GM19240 (cell line): Measurements from ENCODE around the gene CD2BP2.
"Not testable (repeated sequence)": the region's sequence is repeated elsewhere in the genome, so short reads cannot be mapped to it uniquely, and the experiment has no call there.

Source experiments
- DNase-seq: peaks from one replicate; pipeline ENCODE4 v3.0.0; 2011; ENCODE audit warnings: low spot score; ENCODE audit not compliant: insufficient read length

The CD2BP2 gene

DNA sequence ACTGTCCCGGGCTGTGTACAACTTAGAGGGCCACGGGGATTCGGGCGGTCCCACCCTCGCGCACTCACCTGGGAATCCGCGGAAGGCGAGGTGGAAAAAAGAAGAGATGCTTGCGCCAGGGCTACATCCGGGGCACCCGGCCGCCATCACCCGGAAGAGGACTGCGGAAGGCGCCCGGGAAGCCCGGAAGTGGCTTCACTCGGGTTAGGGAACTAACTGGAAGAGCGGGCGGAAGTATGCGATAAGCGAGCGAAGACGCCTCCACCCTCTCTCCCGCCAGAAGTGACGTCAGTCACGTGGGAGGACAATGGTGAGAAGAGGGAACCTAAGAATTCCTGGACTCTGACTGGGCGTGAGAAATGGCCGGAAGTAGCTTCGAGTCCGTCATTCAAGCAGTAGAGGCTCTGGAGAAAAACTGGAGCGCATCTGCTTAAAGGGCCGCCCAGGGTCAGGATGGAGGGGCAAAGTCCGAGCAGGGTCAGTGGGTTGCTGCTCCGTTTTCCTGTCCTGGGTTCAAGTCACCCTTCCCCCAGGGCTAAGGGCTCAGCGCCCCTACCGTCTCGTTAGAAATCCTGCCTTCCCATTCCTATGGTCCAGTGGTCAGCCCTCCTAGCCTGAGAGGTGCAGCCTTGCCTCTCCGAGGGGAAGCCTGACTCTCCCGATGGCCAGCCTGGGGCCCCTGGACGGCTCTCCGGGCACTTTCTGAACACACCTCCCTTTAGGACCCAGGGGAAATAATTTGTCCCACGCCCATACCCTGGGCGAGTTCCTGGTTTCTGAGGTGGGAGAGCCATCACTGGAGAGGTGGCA lies at the start of gene CD2BP2:
Gene CD2BP2, minus strand, starts transcription at position 165 of the 810 bp plus-strand sequence. CDS start 627 bp downstream, outside the sequence.
- peak; percentile 88 for DNase-seq

DNA sequence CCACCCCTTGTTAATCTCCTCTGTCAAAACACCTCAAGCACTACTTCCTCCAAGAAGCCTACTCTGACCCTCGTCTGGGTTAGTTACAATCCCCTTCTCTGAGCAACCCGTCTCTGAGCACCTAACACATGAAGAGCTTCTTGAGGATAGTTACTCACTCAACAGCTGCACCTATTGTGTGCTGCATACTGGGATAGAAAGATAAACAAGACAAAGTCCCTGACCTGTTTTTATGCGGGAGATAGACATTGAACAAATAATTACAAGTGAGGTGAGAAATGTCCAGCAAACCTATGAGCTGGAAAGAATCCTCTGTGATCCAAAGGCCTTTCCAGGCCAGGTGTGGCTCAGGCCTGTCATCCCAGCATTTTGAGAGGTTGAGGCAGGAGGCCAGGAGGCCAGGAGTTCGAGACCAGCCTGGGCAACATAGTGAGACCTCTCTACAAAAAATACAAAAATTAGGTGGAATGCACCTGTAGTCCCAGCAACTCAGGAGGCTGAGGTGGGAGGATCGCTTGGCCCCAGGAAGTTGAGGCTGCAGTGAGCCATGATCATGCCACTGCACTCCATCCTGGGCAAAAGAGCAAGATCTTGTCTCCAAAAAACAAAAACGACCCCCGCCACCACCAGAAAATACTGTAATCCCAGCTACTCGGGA lies 46.8 kb upstream of the CD2BP2 start:
- DNase-seq = no peak

DNA sequence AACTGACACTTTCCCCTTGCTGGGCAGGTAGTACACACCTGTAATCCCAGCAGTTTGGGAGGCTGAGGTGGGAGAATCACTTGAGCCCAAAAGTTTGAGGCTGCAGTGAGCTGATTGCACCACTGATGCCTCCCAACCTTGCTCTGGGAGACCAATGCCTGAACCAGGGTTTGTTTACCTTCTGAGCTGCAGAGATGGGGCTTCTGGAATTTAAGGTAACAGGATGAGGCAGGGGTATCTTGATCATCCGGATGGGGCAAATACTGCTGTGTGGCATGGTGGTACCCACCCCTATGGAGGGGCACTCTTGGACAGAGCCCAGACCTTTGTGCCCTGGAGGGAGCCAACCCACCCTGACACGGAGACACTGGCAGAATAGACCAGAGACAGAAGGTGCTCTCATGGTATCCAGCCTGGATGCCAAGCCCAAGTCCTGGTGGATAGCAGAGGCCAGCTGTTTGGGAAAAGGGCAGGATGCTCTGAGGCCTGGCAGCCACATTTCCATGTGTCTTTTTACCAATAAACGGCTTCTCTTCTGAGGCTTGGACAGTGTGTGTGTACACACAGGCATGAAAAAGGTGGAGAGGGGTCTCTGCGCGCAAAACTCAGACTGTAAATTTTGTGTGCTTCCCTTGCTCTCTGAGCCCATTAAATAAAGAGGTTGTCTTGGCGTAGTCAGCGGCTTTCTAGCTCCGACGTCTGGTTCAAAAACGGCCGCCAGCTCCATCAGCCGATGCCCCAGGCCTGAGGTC lies 44.5 kb upstream of the CD2BP2 start:
- DNase-seq = no peak

DNA sequence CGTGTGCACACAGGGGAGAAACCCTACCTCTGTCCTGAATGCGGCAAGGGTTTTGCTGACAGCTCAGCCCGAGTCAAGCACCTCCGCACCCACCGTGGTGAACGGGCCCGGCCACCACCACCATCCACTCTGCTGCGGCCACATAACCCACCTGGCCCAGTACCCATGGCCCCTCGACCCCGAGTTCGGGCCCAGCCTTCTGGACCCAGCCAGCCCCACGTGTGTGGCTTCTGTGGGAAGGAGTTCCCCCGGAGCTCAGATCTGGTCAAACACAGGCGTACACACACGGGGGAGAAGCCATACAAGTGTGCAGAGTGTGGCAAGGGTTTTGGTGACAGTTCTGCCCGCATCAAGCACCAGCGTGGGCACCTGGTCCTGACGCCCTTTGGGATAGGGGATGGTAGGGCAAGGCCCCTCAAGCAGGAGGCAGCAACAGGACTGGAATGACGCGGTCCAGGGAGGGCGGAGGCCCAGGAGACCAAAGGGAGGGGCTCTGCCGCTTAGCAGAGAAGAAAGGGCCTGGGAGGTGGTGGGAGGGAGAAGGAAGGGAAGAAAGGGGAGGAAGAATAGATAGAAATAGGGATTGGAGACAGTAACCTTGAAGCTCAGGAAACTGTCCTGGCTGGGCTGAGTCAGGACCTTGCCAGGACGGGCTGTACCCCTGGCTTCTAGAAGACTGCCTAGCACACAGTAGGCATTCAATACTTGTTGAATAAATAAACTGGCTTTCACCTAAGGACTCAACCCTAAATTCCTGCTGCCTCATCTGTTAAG lies 43.7 kb upstream of the CD2BP2 start:
- DNase-seq = no peak

DNA sequence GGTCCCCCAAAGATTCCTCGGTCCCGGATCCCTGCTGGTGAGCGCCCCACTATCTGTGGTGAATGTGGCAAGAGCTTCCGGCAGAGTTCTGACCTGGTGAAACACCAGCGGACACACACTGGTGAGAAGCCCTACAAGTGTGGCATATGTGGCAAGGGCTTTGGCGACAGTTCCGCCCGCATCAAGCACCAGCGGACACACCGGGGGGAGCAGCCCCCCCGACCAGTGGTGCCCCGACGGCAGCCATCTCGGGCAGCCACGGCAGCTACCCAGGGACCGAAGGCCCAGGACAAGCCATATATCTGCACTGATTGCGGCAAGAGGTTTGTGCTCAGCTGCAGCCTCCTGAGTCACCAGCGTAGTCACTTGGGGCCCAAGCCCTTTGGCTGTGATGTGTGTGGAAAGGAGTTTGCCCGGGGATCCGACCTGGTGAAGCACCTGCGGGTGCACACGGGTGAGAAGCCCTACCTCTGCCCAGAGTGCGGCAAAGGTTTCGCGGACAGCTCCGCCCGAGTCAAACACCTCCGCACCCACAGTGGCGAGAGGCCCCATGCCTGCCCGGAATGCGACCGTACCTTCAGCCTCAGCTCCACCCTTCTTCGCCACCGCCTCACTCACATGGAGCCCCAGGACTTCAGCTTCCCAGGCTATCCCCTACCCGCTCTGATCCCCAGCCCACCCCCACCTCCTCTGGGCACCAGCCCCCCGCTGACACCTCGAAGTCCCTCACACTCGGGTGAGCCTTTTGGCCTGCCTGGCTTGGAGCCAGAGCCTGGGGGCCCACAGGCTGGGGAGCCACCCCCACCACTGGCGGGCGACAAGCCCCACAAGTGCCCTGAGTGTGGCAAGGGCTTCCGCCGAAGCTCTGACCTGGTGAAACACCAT lies 42.9 kb upstream of the CD2BP2 start:
- no peak for DNase-seq

DNA sequence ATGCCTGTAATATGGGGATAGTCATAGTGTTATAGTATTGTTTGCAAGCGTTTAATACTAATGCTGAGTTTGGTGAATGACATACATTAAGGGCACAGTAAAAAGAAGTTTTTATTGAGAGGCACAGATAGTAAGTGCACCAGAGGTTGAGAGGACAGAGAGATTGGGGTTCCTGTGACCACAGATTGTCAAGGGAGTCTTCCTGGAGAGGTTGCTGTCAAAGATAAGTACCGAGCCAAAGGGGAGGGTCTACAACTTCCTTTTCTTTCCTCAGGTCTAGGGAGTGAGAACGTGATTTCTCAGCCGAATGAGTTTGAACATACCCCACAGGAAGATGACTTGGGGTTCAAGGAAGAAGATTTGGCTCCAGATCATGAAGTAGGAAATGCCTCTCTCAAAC lies 41.9 kb upstream of the CD2BP2 start:
- no peak for DNase-seq

DNA sequence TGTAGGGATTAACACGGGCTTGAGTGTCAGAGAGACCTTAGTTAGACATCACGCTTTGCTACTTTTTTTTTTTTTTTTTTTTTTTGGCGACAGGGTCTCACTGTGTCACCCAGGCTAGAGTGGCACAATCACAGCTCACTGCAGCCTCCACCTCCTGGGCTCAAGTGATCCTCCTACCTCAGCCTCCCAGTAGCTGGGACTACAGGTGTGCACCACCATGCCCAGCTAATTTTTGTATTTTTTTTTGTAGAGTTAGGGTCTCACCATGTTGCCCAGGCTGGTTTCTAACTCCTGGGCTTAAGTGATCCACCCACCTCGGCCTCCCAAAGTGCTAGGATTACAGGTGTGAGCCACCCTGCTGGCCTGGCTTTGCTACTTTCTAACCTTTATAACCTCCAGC lies 41.5 kb upstream of the CD2BP2 start:
- not testable (repeated sequence) for DNase-seq

DNA sequence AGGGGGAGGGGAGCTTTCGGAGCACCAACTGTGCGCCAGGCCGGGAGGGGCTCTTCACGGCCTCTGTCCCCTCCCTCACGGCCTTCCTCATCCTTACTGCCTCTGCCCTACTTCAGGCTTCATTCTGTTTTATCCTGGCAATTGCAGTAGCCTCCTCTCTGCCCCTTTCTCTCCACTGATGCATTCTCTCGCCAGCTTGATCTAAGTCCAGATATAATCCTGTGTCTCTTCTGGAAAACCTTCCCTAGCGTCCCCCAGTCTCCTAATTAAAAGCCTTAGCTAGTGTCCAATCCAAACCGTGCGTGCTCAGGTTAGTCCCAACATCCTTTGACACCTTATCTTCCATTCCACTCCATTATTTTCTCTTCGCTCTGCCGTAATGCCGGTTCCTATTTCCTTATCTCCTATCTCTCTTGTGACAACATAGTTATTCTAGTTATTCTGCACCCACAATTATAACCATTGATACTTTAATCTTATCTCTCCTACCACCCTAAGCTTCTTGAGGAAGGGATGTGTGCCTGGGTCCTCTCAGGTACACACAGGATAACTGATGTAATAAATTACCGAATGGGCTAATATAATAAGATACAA lies 41.0 kb upstream of the CD2BP2 start:
- DNase-seq = no peak

DNA sequence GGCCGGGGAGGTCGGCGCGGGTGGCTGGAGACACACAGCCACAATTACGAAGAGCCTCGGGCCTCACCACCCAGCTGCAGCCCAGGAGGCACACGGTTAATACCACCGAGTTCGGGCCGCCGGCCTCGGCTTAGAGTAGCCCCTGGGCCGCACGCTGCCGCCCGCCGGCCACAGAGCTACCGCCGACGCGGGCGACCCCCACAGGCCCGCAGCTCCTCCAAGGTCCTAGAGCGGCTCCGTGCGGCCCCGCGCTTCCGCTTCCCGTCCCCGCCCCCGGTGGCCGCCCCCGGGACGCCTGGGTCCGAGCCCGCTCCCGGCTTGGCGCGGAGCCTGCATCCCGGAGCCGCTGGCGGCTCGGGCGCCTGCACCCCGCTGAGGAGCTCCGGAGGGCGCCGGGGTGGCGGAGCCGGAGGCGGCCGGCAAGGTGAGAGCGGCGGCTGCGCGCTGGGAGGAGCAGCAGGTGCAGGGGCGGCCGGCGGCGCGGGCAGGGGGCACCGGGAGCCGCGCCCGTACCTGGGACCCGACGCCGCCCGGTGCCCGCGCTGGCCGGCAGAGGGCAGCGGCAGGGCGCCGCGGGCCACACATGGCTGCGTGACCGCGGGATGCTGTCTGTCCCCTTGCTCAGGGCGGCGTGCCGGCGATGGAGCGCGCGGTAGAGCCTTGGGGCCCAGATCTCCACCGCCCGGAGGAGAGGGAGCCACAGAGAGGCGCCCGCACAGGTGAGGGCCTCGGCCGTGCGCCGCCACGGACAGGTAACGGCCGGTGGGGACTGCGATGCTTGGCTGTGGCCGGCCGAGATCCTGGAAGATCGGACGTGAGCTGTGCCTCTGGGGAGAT lies 40.3 kb upstream of the CD2BP2 start, which contains the start of gene ZNF48:
Gene ZNF48, plus strand, starts transcription at position 266 of the 837 bp plus-strand sequence. Its CDS starts 375 bp downstream, at position 641.
- no peak for DNase-seq

DNA sequence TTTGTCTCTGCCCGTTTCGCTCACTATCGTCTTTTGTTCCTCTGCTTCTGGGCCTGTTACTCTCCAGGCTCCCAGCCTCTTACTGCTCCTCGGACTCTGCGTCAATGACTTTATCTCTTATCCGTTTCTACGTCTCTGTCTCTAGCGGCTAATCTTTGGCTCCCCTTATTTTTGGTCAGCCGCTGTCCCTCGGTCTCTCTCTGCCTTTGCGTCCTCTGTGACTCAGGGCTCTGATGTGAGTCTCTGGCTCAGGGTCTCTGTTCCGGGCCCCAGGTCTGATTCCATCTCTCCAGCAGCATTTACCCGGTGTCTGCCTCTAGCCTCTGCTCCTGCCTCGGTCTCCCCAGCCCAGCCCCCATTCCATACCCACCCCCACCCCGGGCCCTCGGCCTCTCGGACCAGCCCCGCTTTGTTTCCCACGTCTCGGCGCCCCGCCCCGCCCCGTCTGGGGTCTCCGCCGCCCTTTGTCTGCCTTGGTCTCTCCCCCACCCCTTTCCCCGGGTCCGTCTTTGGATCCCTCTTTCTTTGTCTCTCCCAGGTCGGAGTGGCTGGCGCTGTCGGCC lies 39.6 kb upstream of the CD2BP2 start:
- DNase-seq = no peak

DNA sequence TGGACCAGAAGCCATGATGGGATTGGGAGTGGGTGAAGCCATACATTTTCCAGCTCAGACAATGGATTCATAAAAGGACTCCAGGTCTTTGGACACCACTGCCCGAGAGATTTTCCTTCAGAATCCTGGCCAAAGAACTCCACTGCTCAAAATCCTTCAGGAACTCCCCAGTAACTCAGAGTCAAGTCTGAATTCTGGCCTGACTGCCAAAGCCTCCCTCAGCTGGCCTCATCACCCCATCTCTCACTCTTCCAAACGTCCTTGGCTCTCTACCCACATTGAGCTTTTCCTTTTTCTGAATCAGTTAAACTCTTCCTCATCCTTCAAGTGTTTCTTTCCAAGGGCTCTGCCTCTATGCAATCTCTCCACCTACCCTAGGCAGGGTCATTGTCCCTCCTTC lies 28.4 kb upstream of the CD2BP2 start:
- DNase-seq = no peak

DNA sequence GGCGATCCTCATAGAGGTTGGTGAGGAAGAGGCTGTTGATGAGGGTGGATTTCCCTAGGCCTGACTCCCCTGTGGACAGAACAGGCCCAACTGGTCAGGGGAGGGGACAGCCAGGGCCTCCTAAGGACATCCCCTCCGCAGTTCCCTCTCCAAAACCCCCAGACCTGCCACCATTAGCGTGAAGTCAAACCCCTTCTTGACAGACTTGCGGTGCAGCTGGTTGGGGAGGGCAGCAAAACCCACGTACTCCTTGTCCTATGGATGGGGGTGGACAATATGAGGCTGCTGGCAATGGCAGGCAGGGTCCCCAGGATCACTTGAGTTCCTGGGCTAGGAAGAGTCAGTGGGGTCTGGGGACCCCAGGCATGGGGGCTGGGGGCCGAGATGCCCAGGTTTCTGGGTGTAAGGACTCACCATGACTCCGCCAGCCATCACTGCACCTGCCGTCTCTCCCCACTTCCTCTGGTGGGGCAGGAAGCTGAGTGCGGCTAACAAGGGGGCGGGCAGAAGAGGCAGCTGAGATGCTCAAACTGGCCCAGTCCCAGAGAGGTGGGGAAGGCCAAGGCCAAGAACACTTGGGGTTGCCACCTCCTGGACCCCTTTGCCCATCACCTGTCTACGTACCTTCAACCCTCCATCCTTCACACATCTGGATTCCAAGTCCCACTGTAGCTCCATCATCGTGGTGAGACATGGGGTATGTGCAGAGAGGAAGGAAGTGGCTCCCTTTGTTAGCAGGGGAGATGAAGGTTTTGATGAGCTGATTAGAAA lies 27.2 kb upstream of the CD2BP2 start, which contains the start of gene SEPTIN1:
Gene SEPTIN1, minus strand, starts transcription at position 451 of the 771 bp plus-strand sequence. Its CDS starts 19 bp downstream, at position 432.
- DNase-seq = peak; percentile 88

DNA sequence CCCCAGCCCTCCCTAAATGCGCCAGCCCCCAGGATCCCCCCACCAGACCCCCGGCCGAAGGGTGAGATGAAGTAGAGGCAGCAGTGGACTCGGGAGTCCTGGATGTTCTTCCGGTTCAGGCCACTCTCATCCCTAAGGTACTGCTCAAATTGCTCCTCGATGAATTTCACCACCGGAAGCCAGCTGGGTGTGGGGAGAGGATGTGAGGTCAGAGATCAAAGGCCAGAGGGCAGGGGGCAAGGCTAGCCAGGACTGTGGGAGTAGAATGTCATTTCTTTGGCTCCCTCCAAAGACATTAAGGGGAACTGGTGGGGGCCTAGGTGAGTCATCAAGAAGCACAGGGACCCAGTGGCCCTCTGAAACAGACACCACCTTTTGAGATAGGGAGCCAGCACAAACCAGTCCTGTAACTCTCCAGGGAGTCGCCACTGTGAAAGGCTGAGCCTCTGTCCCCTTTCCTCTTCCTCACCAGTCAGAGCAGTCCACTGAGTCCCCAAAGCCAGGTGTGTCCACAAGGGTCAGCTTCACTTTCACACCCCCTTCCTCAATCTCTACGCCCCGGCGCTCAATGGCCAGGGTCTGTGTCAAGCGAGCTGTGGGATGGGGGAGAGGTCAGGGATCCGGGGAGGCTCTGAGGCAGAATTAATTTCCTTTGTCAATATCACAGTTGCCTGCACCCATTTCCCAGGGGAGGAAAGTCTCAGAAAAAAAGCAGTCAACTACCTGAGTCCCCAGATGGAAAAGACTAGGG lies 26.4 kb upstream of the CD2BP2 start:
- no peak for DNase-seq

DNA sequence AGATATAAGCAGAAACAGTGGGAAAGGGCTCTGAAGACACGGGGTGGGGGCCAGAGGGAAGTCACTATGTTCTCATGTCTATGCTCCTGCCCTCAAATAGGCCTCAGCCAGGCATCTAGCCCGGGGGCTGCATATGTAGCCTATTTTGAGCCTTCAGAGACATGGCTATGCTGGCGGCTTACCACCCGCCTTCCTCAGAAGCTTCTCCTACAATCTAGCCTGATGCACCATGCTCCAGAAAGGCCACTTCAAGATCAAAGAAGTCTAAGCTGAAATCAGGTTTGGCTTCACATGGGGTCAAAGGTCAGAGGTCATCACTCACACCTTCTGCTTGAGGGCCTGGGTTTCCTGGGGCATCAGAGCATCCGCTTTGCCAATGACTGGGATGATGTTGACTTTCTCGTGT lies 25.7 kb upstream of the CD2BP2 start:
- DNase-seq = no peak

DNA sequence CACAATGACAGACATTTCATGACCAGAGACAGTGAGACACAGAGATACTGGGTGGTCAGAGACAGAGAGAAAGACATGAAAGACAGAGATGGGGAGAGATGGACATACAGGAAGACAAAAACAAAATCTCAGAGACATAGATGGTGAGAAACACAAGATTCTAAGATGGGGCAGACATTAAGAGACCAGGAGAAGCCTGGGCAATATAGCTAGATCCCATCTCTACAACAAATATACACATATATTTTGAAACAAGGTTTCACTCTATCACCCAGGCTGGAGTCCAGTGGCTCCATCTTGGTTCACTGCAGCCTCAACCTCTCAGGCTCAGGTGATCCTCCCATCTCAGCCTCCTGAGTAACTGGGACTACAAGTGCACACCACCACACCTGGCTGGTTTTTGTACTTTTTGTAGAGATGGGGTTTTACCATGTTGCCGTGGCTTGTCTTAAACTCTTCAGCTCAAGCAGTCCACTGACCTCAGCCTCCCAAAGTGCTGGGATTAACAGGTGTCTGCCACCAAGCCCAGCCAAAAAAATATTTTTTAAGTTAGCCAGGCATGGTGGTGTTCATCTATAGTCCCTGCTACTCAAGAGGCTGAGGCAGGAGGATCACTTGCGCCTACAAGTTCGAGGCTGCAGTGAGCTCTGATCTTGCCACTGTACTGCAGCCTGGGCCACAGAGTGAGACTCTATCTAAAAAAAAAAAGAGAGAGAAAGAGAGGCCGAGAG lies 25.1 kb upstream of the CD2BP2 start:
- no peak for DNase-seq

DNA sequence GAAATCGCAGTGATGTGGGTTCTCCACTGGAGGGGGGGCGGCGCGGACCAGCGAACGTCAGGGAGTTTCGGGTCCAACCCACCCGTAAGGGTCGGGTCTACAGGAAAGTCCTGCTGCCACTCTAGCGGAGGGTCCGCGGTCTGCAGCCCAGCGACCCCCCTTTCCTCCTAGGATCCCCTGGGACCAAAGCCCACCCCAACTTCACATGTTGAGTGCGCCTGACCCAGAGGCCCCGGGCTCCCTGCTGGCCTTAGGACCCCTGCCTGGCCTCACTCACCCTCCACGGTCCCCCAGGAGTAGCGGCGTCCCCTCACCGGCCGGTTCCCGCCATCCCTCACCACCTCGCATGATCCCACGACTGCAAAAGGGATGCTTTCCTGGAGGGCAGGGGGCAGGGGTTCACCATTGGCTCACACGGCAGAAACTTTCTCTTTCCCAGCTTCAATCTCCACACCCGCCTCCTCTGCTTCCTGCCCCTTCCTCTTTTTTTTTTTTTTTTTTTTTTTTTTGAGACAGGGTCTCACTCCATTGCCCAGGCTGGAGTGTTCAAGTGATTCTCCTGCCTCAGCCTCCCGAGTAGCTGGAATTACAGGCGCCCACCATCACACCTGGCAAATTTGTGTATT lies 24.2 kb upstream of the CD2BP2 start:
- no peak for DNase-seq
